Keratinocyte (primary cell): ENCODE results near the gene MAN2C1. TPM values are rescaled to one million over a fixed set of nuclear protein-coding genes. Genes with fewer than 3 reads are reported as not detected.
"Not testable (repeated sequence)": the region's sequence is repeated elsewhere in the genome, so short reads cannot be mapped to it uniquely, and the experiment has no call there.

ENCODE experiments used
- DNase-seq: peaks from one replicate; pipeline ENCODE4 v3.0.0-alpha.2; 2011; ENCODE audit warnings: low read depth, missing footprints, low spot score
- FAIRE-seq: peaks from 2 replicates; lab custom pipeline; 2011; peaks lifted over from hg19 to GRCh38; lab: Jason Lieb, UNC
- H2AFZ ChIP-seq: 2 replicates; pipeline ENCODE4 v1.6.0; 2012; ENCODE audit warnings: low read length, control low read depth, inconsistent platforms; ENCODE audit not compliant: control insufficient read depth
- H3K27ac ChIP-seq: 2 replicates; pipeline ENCODE4 v1.5.1; 2011; ENCODE audit warnings: low read length; ENCODE audit not compliant: control insufficient read depth, insufficient read depth
- H3K27me3 ChIP-seq: 3 replicates; pipeline ENCODE4 v1.6.0; 2011; ENCODE audit warnings: low read length; ENCODE audit not compliant: control insufficient read depth, insufficient read depth; ENCODE audit errors: extremely low read depth
- H3K36me3 ChIP-seq, 2 experiments: 2 replicates in 1 of 2; 3 replicates in 1 of 2; pipeline ENCODE4 v1.5.1; 2011; ENCODE audit warnings: low read length in 2 of 2, mild to moderate bottlenecking in 1 of 2; ENCODE audit not compliant: control insufficient read depth in 2 of 2, insufficient read depth in 2 of 2; ENCODE audit errors: extremely low read depth in 1 of 2
- H3K4me1 ChIP-seq: 3 replicates; pipeline ENCODE4 v1.5.1; 2011; ENCODE audit warnings: low read length; ENCODE audit not compliant: control insufficient read depth, insufficient read depth; ENCODE audit errors: extremely low read depth
- H3K4me2 ChIP-seq: 3 replicates; pipeline ENCODE4 v1.6.0; 2011; ENCODE audit warnings: low read depth, low read length; ENCODE audit not compliant: control insufficient read depth, insufficient read depth; ENCODE audit errors: extremely low read depth
- H3K4me3 ChIP-seq, 3 experiments: fragments of 200-600 bp in 1 of 3; sonication (generic) in 1 of 3; 2 replicates in 2 of 3; 3 replicates in 1 of 3; pipeline ENCODE4 v1.5.1; 2011 to 2016; ENCODE audit warnings: low read length in 3 of 3, mild to moderate bottlenecking in 3 of 3, control low read depth in 2 of 3, inconsistent platforms in 1 of 3, low read depth in 1 of 3, mixed read lengths in 1 of 3, mixed run types in 1 of 3, moderate library complexity in 1 of 3; ENCODE audit not compliant: control insufficient read depth in 2 of 3, insufficient read depth in 2 of 3; ENCODE audit errors: extremely low read depth in 1 of 3
- H3K79me2 ChIP-seq: 2 replicates; pipeline ENCODE4 v1.6.0; 2012; ENCODE audit warnings: low read length; ENCODE audit not compliant: control insufficient read depth, insufficient read depth
- H3K9ac ChIP-seq: 3 replicates; pipeline ENCODE4 v1.6.0; 2011; ENCODE audit warnings: low read length; ENCODE audit not compliant: control insufficient read depth, insufficient read depth; ENCODE audit errors: extremely low read depth
- H3K9me1 ChIP-seq: 3 replicates; pipeline ENCODE4 v1.6.0; 2011; ENCODE audit warnings: low read length; ENCODE audit not compliant: control insufficient read depth, insufficient read depth; ENCODE audit errors: extremely low read depth
- H3K9me3 ChIP-seq: 2 replicates; pipeline ENCODE4 v1.5.1; 2012; ENCODE audit warnings: low read depth, low read length; ENCODE audit not compliant: control insufficient read depth
- H4K20me1 ChIP-seq: 3 replicates; pipeline ENCODE4 v1.6.0; 2011; ENCODE audit warnings: low read length; ENCODE audit not compliant: control insufficient read depth, insufficient read depth; ENCODE audit errors: extremely low read depth
- EZH2 ChIP-seq: IDR thresholded peaks from one replicate; pipeline ENCODE4 v1.6.1; 2012; ENCODE audit warnings: inconsistent platforms, mild to moderate bottlenecking, low read length, moderate library complexity
- dilution Hi-C: fragments of 300-500 bp; cut with MboI; formaldehyde crosslinking; loops from one replicate; pipeline ENCODE4 v1.7.0; 2020; ENCODE audit warnings: low sequenced_read_pairs; ENCODE audit not compliant: extremely low pct_ligation_motif_present
- polyA plus RNA-seq, 5 experiments: library from polyadenylated mRNA; depleted of rRNA in 3 of 5; stranded (reverse) in 3 of 5; stranded (forward) in 1 of 5; unstranded in 1 of 5; fragments of >200 nt; gene quantifications; 1 replicate in 1 of 5; 2 replicates in 3 of 5; 3 replicates in 1 of 5; pipeline versions ENCODE4 v1.2.1 to v1.2.3, GENCODE V29; 2011 to 2012; ENCODE audit warnings: missing spikeins in 2 of 5, low read depth in 1 of 5, low replicate concordance in 1 of 5
- TF ChIP-seq, protein P1 (sequence below), 3 experiments: IDR thresholded peaks in 1 of 3; conservative IDR thresholded peaks in 1 of 3; optimal IDR thresholded peaks in 1 of 3; 2 replicates in 2 of 3; 3 replicates in 1 of 3; pipeline versions ENCODE3 to v1.5.1; 2011; ENCODE audit warnings: low read length in 3 of 3, mild to moderate bottlenecking in 3 of 3, moderate library complexity in 2 of 3, control low read depth in 1 of 3, inconsistent platforms in 1 of 3; ENCODE audit not compliant: insufficient read depth in 2 of 3; ENCODE audit errors: extremely low read depth in 1 of 3

Gene MAN2C1
- polyA plus RNA-seq, 1 donor (not counting 4 experiments of a cell fraction or from before 2014, with no cell fraction given): 35.4 TPM

GRCh38 chr15:75325922-75326321 lies 42.5 kb downstream of the MAN2C1 start:
- TF ChIP-seq, protein P1, sequence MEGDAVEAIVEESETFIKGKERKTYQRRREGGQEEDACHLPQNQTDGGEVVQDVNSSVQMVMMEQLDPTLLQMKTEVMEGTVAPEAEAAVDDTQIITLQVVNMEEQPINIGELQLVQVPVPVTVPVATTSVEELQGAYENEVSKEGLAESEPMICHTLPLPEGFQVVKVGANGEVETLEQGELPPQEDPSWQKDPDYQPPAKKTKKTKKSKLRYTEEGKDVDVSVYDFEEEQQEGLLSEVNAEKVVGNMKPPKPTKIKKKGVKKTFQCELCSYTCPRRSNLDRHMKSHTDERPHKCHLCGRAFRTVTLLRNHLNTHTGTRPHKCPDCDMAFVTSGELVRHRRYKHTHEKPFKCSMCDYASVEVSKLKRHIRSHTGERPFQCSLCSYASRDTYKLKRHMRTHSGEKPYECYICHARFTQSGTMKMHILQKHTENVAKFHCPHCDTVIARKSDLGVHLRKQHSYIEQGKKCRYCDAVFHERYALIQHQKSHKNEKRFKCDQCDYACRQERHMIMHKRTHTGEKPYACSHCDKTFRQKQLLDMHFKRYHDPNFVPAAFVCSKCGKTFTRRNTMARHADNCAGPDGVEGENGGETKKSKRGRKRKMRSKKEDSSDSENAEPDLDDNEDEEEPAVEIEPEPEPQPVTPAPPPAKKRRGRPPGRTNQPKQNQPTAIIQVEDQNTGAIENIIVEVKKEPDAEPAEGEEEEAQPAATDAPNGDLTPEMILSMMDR (optimal IDR thresholded peaks at IDR 0.05 in 1 of 3, IDR thresholded peaks at IDR 0.05 in 1 of 3, conservative IDR thresholded peaks at IDR 0.05 in 1 of 3; ENCODE audit: extremely low read depth in 1 of 3, insufficient read depth in 2 of 3, low read length in 3 of 3): no peak
- TF ChIP-seq EZH2: no peak
- FAIRE-seq: no peak
- dilution Hi-C loops: no loop called here

DNA sequence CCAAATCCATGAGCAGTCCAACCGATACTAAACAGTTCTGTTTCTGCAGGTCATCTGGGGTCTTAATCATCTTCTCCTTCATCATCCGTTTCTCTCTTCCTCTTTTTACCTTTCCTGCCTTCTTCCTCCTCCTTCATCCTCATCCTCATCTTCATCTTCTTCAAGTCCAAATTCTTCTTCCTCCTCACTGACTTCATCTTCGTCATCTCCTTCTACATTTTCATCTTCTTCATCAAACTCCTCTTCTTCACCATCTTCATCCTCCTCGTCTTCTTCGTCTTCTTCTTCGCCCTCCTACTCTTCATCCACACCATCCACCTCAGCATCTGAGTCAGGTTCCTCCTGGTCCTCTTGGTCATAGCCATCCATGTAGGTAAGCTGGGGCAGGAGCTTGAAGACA lies 46.7 kb downstream of the MAN2C1 start:
- dilution Hi-C loops: no loop called here
- Histone ChIP-seq H3K27me3 (peaks cover 4% of the 10 kb centered on the region), H3K9me3 (no peaks in the 10 kb centered on the region), H4K20me1 (no peaks in the 10 kb centered on the region), H3K4me2 (no peak overlapping the region), H3K9ac (no peak overlapping the region), H3K4me3 (no peak overlapping the region), H3K27ac (no peak overlapping the region), H3K9me1 (no peaks in the 10 kb centered on the region), H3K36me3 (no peaks in the 10 kb centered on the region), H3K4me1 (peaks cover 3% of the 10 kb centered on the region), H2AFZ (no peak overlapping the region), H3K79me2 (no peaks in the 10 kb centered on the region)
- DNase-seq (no peak), FAIRE-seq (no peak)
- no peak for TF ChIP-seq EZH2
- TF ChIP-seq, protein P1 (optimal IDR thresholded peaks at IDR 0.05 in 1 of 3, IDR thresholded peaks at IDR 0.05 in 1 of 3, conservative IDR thresholded peaks at IDR 0.05 in 1 of 3; ENCODE audit: extremely low read depth in 1 of 3, insufficient read depth in 2 of 3, low read length in 3 of 3): no peak

More at GRCh38 chr15:75325922-75326321, 42.5 kb downstream of the MAN2C1 start:
- Histone ChIP-seq H2AFZ (no peak overlapping the region), H3K4me2 (no peak overlapping the region), H3K9me3 (no peaks in the 10 kb centered on the region), H3K27ac (no peak overlapping the region), H3K9me1 (no peaks in the 10 kb centered on the region), H3K9ac (no peak overlapping the region), H3K27me3 (no peaks in the 10 kb centered on the region), H3K79me2 (no peaks in the 10 kb centered on the region), H3K4me1 (no peaks in the 10 kb centered on the region), H3K36me3 (no peaks in the 10 kb centered on the region), H4K20me1 (no peaks in the 10 kb centered on the region), H3K4me3 (no peak overlapping the region)
- DNase-seq: no peak

DNA sequence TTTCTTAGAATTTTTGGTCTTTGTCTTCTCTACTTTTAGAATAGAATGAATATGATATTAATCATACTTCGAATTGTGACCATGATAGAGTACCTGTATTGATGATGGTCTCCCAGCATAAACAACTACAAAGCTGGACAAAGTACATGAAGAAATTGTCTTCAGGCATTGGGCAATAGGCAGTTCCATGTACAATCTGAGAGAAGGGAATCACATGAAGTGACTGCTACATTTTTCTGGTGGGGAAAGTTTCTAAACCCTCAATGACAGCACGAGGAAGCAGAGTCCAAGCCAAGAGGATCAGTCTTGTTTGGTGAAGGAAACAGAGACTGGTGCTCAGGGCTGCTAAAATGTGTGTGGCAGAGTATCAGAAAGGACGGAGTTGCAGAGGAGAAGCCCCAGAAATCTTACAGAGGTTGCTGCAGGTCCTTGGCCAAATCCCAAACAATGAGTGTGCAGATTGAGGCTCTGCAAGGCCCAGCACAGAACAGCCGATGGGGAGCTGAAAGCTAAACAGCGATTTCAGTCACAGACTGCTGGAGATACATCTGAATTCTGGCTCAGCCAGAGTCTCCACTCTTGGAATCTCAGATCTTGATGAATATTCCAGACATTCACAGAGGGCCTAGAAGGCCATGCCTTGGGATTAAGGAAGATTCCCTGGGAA lies 49.0 kb downstream of the MAN2C1 start:
- H3K9ac ChIP-seq, H2AFZ ChIP-seq, FAIRE-seq, H4K20me1 ChIP-seq, H3K9me3 ChIP-seq, H3K4me2 ChIP-seq, H3K27me3 ChIP-seq, DNase-seq, dilution Hi-C loops, H3K36me3 ChIP-seq, H3K4me3 ChIP-seq, H3K79me2 ChIP-seq, H3K27ac ChIP-seq, H3K9me1 ChIP-seq, H3K4me1 ChIP-seq: not testable (repeated sequence)
